Loucy (cell line): ENCODE data around the gene ZKSCAN3.
A peak's percentile ranks its signal among the peaks of the same experiment; 100 is the strongest.
"Not testable (repeated sequence)": the region's sequence is repeated elsewhere in the genome, so short reads cannot be mapped to it uniquely, and the experiment has no call there.

Experiments used
- H2AFZ ChIP-seq: fragments of 200-600 bp; sonication (generic); 2 replicates; pipeline ENCODE4 v1.6.0; 2016; ENCODE audit warnings: antibody characterized with exemption, mild to moderate bottlenecking, low read length, moderate library complexity
- H3F3A ChIP-seq: fragments of 200-600 bp; 2 replicates; pipeline ENCODE4 v1.6.0; 2016; ENCODE audit warnings: antibody characterized with exemption, low read depth, mild to moderate bottlenecking
- H3K27me3 ChIP-seq: fragments of 200-600 bp; sonication (generic); 2 replicates; pipeline ENCODE4 v1.6.1; 2014; ENCODE audit warnings: low read length, mild to moderate bottlenecking; ENCODE audit not compliant: insufficient read depth, poor library complexity, severe bottlenecking
- H3K36me3 ChIP-seq: fragments of 200-600 bp; sonication (generic); 2 replicates; pipeline ENCODE4 v1.6.1; 2016; ENCODE audit warnings: low read length; ENCODE audit not compliant: insufficient read depth
- H3K4me1 ChIP-seq: fragments of 200-600 bp; sonication (generic); 2 replicates; pipeline ENCODE4 v1.5.1; 2014; ENCODE audit warnings: low read length, mild to moderate bottlenecking; ENCODE audit not compliant: insufficient read depth, poor library complexity, severe bottlenecking
- H3K4me2 ChIP-seq: fragments of 200-600 bp; sonication (generic); 2 replicates; pipeline ENCODE4 v1.6.0; 2014; ENCODE audit warnings: antibody characterized with exemption, low read length, low read depth, mild to moderate bottlenecking; ENCODE audit not compliant: poor library complexity, severe bottlenecking
- H3K4me3 ChIP-seq: fragments of 200-600 bp; sonication (generic); 2 replicates; pipeline ENCODE4 v1.5.1; 2014; ENCODE audit warnings: low read length, mild to moderate bottlenecking, mixed read lengths; ENCODE audit not compliant: poor library complexity, severe bottlenecking
- H3K79me2 ChIP-seq: fragments of 200-600 bp; sonication (generic); 2 replicates; pipeline ENCODE4 v1.6.1; 2014; ENCODE audit warnings: low read length; ENCODE audit not compliant: insufficient read depth
- H3K9ac ChIP-seq: fragments of 200-600 bp; sonication (generic); 2 replicates; pipeline ENCODE4 v1.6.0; 2014; ENCODE audit warnings: mild to moderate bottlenecking, low read depth, low read length, moderate library complexity; ENCODE audit not compliant: poor library complexity, severe bottlenecking
- H3K9me2 ChIP-seq: fragments of 200-600 bp; sonication (generic); replicated peaks from 2 replicates; pipeline ENCODE4 v1.6.1; 2016; ENCODE audit warnings: low read depth, low read length, mixed read lengths
- H3K9me3 ChIP-seq: fragments of 200-600 bp; sonication (generic); 2 replicates; pipeline ENCODE4 v1.6.1; 2014; ENCODE audit warnings: mild to moderate bottlenecking, antibody characterized with exemption, low read length, low read depth; ENCODE audit not compliant: insufficient read depth
- H4K20me1 ChIP-seq: fragments of 200-600 bp; sonication (generic); 2 replicates; pipeline ENCODE4 v1.6.0; 2014; ENCODE audit warnings: antibody characterized with exemption, low read length, mild to moderate bottlenecking; ENCODE audit not compliant: insufficient read depth, poor library complexity, severe bottlenecking
- CTCF ChIP-seq: fragments of 200-600 bp; sonication (generic); conservative IDR thresholded peaks from 2 replicates; pipeline ENCODE4 v1.5.1; 2014; ENCODE audit warnings: mild to moderate bottlenecking, antibody characterized with exemption, low read length
- EZH2phosphoT487 ChIP-seq: fragments of 200-600 bp; IDR thresholded peaks from 2 replicates; pipeline ENCODE4 v1.6.1; 2018; ENCODE audit warnings: antibody characterized with exemption, mild to moderate bottlenecking, moderate library complexity, borderline replicate concordance

Gene ZKSCAN3

GRCh38 chr6:28355743-28356665 lies 6.3 kb downstream of the ZKSCAN3 start:
- H3K4me3 ChIP-seq: peak overlapping the region; percentile 78
- H3K36me3 ChIP-seq: no peaks in the 10 kb centered on the region
- peaks cover 32% of the 10 kb centered on the region for H3K79me2 ChIP-seq
- no peaks in the 10 kb centered on the region for H3K9me3 ChIP-seq
- TF ChIP-seq EZH2phosphoT487 (no peak), CTCF (peak; percentile 74)
- H2AFZ ChIP-seq: peak overlapping the region; percentile 70
- H4K20me1 ChIP-seq: no peaks in the 10 kb centered on the region
- no peaks in the 10 kb centered on the region for H3F3A ChIP-seq
- peaks cover 13% of the 10 kb centered on the region for H3K4me1 ChIP-seq
- H3K9ac ChIP-seq: peak overlapping the region; percentile 75
- H3K4me2 ChIP-seq: peak overlapping the region; percentile 76
- no peaks in the 10 kb centered on the region for H3K9me2 ChIP-seq
- no peaks in the 10 kb centered on the region for H3K27me3 ChIP-seq

- Histone ChIP-seq H3K79me2 (peaks cover 25% of the 10 kb centered on the region), H3K36me3 (no peaks in the 10 kb centered on the region), H3K9me2 (no peaks in the 10 kb centered on the region), H3K9me3 (no peaks in the 10 kb centered on the region), H3F3A (no peaks in the 10 kb centered on the region), H3K9ac (no peak overlapping the region), H4K20me1 (no peaks in the 10 kb centered on the region), H2AFZ (no peak overlapping the region), H3K4me2 (peak overlapping the region; percentile 76), H3K27me3 (no peaks in the 10 kb centered on the region), H3K4me1 (peaks cover 6% of the 10 kb centered on the region), H3K4me3 (peak overlapping the region; percentile 78)
- no peak for TF ChIP-seq CTCF
- no peak for TF ChIP-seq EZH2phosphoT487
Observed at GRCh38 chr6:28356666-28357020, 6.9 kb downstream of the ZKSCAN3 start.

DNA sequence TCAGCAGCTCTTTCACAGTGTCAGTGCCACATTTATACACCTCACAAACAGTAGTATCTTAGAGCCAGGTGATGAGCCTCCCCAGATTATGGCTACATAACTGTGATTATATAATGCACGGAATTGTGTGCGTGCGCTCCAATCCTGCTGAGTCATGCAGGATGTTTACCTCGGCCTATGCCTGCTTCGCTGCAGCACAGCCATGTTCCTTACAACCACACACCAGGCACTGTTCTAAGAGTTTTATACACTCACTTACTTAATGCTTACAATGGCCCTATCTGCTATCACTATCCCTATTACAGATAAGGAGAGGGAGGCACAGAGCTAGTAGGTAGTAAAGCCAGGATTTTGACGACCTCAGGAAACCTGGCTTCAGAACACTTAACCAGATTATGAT lies 7.3 kb downstream of the ZKSCAN3 start:
- no peak overlapping the region for H3K4me3 ChIP-seq
- H2AFZ ChIP-seq: no peak overlapping the region
- H3K9me2 ChIP-seq: no peaks in the 10 kb centered on the region
- H4K20me1 ChIP-seq: no peaks in the 10 kb centered on the region
- H3K4me1 ChIP-seq: peaks cover 5% of the 10 kb centered on the region
- no peaks in the 10 kb centered on the region for H3K36me3 ChIP-seq
- TF ChIP-seq CTCF: no peak
- TF ChIP-seq EZH2phosphoT487: no peak
- no peak overlapping the region for H3K9ac ChIP-seq
- H3F3A ChIP-seq: no peaks in the 10 kb centered on the region
- H3K4me2 ChIP-seq: no peak overlapping the region
- peaks cover 21% of the 10 kb centered on the region for H3K79me2 ChIP-seq
- H3K9me3 ChIP-seq: no peaks in the 10 kb centered on the region
- H3K27me3 ChIP-seq: no peaks in the 10 kb centered on the region

- not testable (repeated sequence) for H3F3A ChIP-seq, H3K36me3 ChIP-seq, H3K9me3 ChIP-seq, H3K79me2 ChIP-seq, H3K27me3 ChIP-seq, H2AFZ ChIP-seq, H3K9ac ChIP-seq, H3K4me3 ChIP-seq, H3K4me2 ChIP-seq, H4K20me1 ChIP-seq, H3K9me2 ChIP-seq, H3K4me1 ChIP-seq
Observed at GRCh38 chr6:28359562-28359961, 9.8 kb downstream of the ZKSCAN3 start.
